AG09319 (cell line): Measurements from ENCODE around the gene PDZD2.

Source experiments
- DNase-seq: peaks from one replicate; pipeline ENCODE4 v3.0.0-alpha.2; 2010; ENCODE audit warnings: low read depth; ENCODE audit errors: extremely low read depth
- CTCF ChIP-seq: IDR thresholded peaks from 2 replicates; pipeline ENCODE4 v1.5.1; 2011; ENCODE audit warnings: low read depth, mild to moderate bottlenecking, inconsistent platforms, low read length, moderate library complexity

Gene PDZD2

GRCh38 chr5:31863991-31864411, 225.1 kb downstream of the PDZD2 start:
- DNase-seq, result no peak
- TF ChIP-seq CTCF, result no peak

GRCh38 chr5:31866166-31866565, 227.2 kb downstream of the PDZD2 start:
- no peak for TF ChIP-seq CTCF
- no peak for DNase-seq

- no peak for DNase-seq
- no peak for TF ChIP-seq CTCF
Observed at GRCh38 chr5:31867219-31867618, 228.3 kb downstream of the PDZD2 start.

- DNase-seq, result no peak
- TF ChIP-seq CTCF, result no peak
Observed at GRCh38 chr5:31880449-31880848, 241.5 kb downstream of the PDZD2 start.

GRCh38 chr5:31884896-31885295, 246.0 kb downstream of the PDZD2 start:
- TF ChIP-seq CTCF, result no peak
- DNase-seq, result no peak

- no peak for DNase-seq
- no peak for TF ChIP-seq CTCF
Observed at GRCh38 chr5:31886206-31886605, 247.3 kb downstream of the PDZD2 start.

- TF ChIP-seq CTCF, result no peak
- no peak for DNase-seq
Observed at GRCh38 chr5:31887556-31887955, 248.6 kb downstream of the PDZD2 start.

- DNase-seq, result no peak
- no peak for TF ChIP-seq CTCF
Observed at GRCh38 chr5:31888564-31888963, 249.6 kb downstream of the PDZD2 start.
